Measurements from ENCODE around the gene RGS9.

RGS9 gene

DNA sequence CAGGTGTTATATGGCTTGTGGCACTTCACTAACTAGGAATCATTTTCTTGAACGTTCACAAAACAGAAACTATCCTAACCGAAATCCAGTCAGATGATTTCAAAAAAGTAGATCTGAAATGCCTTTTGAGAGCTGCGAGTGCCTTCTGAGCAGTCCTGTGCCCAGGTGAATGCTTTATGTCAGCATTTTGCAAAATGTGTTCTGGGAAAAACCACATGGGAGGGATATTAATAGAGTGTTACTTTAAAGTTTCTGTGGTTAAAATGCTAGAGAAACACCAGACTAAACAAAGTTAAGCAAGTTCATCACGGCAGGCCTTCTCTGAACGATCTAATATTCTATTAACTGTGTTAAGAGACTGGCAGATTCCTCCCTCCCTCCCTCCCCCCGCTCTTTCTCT, 15.8 kb upstream of the RGS9 start:
- H3K27me3 ChIP-seq (replicated peaks; ENCODE audit: control insufficient read depth, insufficient read depth, low read length): no peaks in the 10 kb centered on the region
- TF ChIP-seq, protein P1, sequence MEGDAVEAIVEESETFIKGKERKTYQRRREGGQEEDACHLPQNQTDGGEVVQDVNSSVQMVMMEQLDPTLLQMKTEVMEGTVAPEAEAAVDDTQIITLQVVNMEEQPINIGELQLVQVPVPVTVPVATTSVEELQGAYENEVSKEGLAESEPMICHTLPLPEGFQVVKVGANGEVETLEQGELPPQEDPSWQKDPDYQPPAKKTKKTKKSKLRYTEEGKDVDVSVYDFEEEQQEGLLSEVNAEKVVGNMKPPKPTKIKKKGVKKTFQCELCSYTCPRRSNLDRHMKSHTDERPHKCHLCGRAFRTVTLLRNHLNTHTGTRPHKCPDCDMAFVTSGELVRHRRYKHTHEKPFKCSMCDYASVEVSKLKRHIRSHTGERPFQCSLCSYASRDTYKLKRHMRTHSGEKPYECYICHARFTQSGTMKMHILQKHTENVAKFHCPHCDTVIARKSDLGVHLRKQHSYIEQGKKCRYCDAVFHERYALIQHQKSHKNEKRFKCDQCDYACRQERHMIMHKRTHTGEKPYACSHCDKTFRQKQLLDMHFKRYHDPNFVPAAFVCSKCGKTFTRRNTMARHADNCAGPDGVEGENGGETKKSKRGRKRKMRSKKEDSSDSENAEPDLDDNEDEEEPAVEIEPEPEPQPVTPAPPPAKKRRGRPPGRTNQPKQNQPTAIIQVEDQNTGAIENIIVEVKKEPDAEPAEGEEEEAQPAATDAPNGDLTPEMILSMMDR (IDR thresholded peaks at IDR 0.05; ENCODE audit: insufficient read depth, low read length, poor library complexity, severe bottlenecking): no peak
- no peaks in the 10 kb centered on the region for H3K36me3 ChIP-seq (ENCODE audit: control insufficient read depth, insufficient read depth, low read length)
- no peak for DNase-seq (ENCODE audit: extremely low read depth, insufficient read length)
- no peak overlapping the region for H3K4me3 ChIP-seq (replicated peaks; ENCODE audit: low read depth, low read length)

GRCh38 chr17:65121916-65122806, 15.0 kb upstream of the RGS9 start:
- DNase-seq (ENCODE audit: extremely low read depth, insufficient read length): peak; percentile 50
- Histone ChIP-seq H3K36me3 (ENCODE audit: control insufficient read depth, insufficient read depth, low read length) (no peaks in the 10 kb centered on the region), H3K4me3 (replicated peaks; ENCODE audit: low read depth, low read length) (peak overlapping the region; percentile 57), H3K27me3 (replicated peaks; ENCODE audit: control insufficient read depth, insufficient read depth, low read length) (no peaks in the 10 kb centered on the region)
- TF ChIP-seq, protein P1 (IDR thresholded peaks at IDR 0.05; ENCODE audit: insufficient read depth, low read length, poor library complexity, severe bottlenecking): no peak

DNA sequence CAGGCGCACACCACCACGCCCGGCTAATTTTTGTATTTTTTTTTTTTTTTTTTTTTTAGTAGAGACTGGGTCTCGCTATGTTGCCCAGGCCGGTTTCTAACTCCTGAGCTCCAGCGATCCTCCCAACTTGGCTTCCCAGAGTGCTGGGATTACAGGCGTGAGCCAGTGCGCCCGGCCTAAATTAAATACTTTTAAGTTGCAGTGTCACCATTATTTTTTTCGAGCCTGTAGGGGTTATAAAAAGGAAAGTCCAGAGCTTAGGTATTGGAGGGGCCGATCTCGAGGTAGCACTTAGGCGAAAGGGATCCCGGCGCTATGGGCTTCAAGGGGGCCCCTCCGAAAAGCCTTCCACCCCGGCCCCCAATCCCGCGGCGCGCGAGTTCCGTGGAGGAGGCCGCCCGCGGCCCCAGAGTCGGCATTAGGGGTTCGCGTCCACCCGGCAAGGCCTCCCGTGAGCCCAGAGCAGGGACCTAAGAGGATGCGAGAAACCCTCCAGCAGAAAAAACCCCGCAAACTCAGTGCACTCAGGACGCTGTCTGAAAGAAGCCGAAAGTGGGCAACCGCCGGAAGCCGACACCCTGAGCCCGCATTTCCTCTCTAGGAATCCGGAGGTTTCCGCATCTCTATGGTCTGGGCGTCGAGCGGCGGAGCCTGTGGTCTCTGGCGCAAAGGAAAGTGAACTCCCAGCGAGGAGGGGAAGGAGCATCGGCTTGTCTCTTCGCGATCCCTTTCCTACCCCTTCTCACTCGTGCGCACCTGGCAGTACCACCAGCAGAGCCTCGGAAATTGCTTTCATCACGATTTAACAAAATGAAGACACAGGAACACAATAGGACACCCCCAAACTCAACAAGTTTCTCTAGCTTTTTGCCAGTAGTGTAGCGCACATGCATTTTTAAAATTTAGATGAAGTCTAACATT, 14.1 kb upstream of the RGS9 start:
- H3K36me3 ChIP-seq (ENCODE audit: control insufficient read depth, insufficient read depth, low read length): no peaks in the 10 kb centered on the region
- TF ChIP-seq, protein P1 (IDR thresholded peaks at IDR 0.05; ENCODE audit: insufficient read depth, low read length, poor library complexity, severe bottlenecking): no peak
- H3K4me3 ChIP-seq (replicated peaks; ENCODE audit: low read depth, low read length): peak overlapping the region; percentile 57
- peak; percentile 83 for DNase-seq (ENCODE audit: extremely low read depth, insufficient read length)
- no peaks in the 10 kb centered on the region for H3K27me3 ChIP-seq (replicated peaks; ENCODE audit: control insufficient read depth, insufficient read depth, low read length)

DNA sequence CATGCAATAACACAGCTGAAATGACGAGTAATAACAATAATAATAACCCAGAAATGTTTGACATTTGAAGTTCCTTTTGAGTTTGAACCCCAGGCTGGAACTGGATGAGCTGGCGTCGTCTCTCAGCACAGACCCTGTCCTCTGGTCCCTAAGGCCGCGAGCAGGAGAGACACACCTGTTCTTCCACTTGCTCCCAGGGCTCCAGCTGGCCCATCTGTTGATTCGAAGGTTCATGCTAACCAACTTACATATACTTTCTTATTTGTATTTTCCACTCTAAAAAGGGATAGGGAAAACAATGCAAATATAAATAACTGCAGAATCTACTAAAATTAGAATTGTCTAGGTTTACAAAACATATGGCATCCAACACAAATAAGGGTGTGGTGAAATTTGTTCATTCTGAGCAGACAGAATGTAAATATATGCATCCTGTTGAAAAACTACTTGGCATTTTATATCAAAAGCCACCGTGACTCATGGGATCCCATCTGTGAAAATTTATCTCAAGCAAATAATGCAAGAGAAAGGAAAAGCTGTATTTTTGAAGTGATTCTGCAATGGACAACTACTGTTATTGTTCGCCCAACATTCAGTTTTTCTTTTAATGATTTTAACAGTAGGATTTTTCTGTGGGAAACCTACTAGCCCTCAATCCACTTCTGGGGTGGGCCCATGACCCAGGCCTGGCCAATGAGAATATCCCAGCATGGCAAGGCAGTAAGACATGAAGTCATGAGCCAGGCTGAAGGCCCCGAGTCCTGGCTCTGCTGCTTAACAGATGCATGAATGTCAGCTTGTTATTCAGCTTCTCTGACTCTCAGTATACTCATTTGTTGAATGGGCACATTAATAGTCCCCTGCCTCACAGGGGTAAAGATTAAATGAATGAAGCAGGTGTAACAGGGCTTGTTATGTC, 13.2 kb upstream of the RGS9 start:
- DNase-seq (ENCODE audit: extremely low read depth, insufficient read length): no peak
- TF ChIP-seq, protein P1 (IDR thresholded peaks at IDR 0.05; ENCODE audit: insufficient read depth, low read length, poor library complexity, severe bottlenecking): no peak
- Histone ChIP-seq H3K27me3 (replicated peaks; ENCODE audit: control insufficient read depth, insufficient read depth, low read length) (no peaks in the 10 kb centered on the region), H3K4me3 (replicated peaks; ENCODE audit: low read depth, low read length) (no peak overlapping the region; the same call in 1 of the 2 replicates), H3K36me3 (ENCODE audit: control insufficient read depth, insufficient read depth, low read length) (no peaks in the 10 kb centered on the region)

GRCh38 chr17:65130832-65131231, 6.3 kb upstream of the RGS9 start:
- Histone ChIP-seq H3K27me3 (replicated peaks; ENCODE audit: control insufficient read depth, insufficient read depth, low read length) (no peaks in the 10 kb centered on the region), H3K36me3 (ENCODE audit: control insufficient read depth, insufficient read depth, low read length) (no peaks in the 10 kb centered on the region), H3K4me3 (replicated peaks; ENCODE audit: low read depth, low read length) (no peak overlapping the region)
- TF ChIP-seq, protein P1 (IDR thresholded peaks at IDR 0.05; ENCODE audit: insufficient read depth, low read length, poor library complexity, severe bottlenecking): no peak
- DNase-seq (ENCODE audit: extremely low read depth, insufficient read length): no peak

All from GM06990 (cell line).